ENCODE measurements around the gene MDM2. TPM values are rescaled to one million over a fixed set of nuclear protein-coding genes. Genes with fewer than 3 reads are reported as not detected.
A peak's percentile ranks its signal among the peaks of the same experiment; 100 is the strongest.

MDM2 gene
- total and polyA plus RNA-seq, 2 donors (not counting 1 experiment from before 2014, with no cell fraction given) = 6.1 to 78.7 TPM

GRCh38 chr12:68812553-68813241 lies 4.7 kb downstream of the MDM2 start:
- intact Hi-C loops (cut with micrococcal nuclease) = loop anchor here (10.0 kb wide), 1 partner anchor 552 kb away; no protein-coding TSS in a partner anchor
- Mint-ChIP-seq H3K9me3 (ENCODE audit: insufficient read depth) (no peaks in the 10 kb centered on the region), H3K4me3 (no peak overlapping the region), H3K27ac (peak overlapping the region; percentile 3), H3K27me3 (no peaks in the 10 kb centered on the region), H3K4me1 (peaks cover 20% of the 10 kb centered on the region)
- H3K79me2 ChIP-seq (ENCODE audit: control insufficient read depth, insufficient read depth, low read length) = peaks cover 33% of the 10 kb centered on the region
- CTCF ChIA-PET = interaction anchor here (0.7 to 1.4 kb wide), 3 partner anchors 12 to 1542 kb away, joined by 3 to 4 read pairs (median 4); no protein-coding TSS in a partner anchor
- no peaks in the 10 kb centered on the region for H3K9me3 ChIP-seq (ENCODE audit: control extremely low read depth in 1 of 3, control insufficient read depth in 2 of 3, insufficient read depth in 1 of 3, low read length in 2 of 3)
- peak overlapping the region in 1 of 2 donors; percentile 28 for H3K27ac ChIP-seq (ENCODE audit: low read length in 2 of 2)
- no peak for TF ChIP-seq CTCF (IDR thresholded peaks at IDR 0.05)
- TF ChIP-seq EZH2 (IDR thresholded peaks at IDR 0.05; ENCODE audit: borderline replicate concordance, insufficient read depth, low read depth, low read length, poor library complexity, severe bottlenecking) = no peak
- H3K4me1 ChIP-seq (ENCODE audit: control insufficient read depth in 2 of 2, insufficient read depth in 2 of 2, low read length in 2 of 2) = peaks cover 5% of the 10 kb centered on the region in 2 donors
- H3K4me2 ChIP-seq (replicated peaks; ENCODE audit: low read depth, low read length, poor library complexity, severe bottlenecking) = no peak overlapping the region
- ATAC-seq (ENCODE audit: low read depth) = no peak
- no peaks in the 10 kb centered on the region for H3K27me3 ChIP-seq (replicated peaks in 1 of 4; ENCODE audit: control extremely low read depth in 1 of 4, control insufficient read depth in 3 of 4, insufficient read depth in 4 of 4, low read length in 3 of 4)
- H3K36me3 ChIP-seq (replicated peaks in 1 of 2; ENCODE audit: control extremely low read depth in 1 of 2, control insufficient read depth in 1 of 2, extremely low read depth in 1 of 2, insufficient read depth in 2 of 2, low read length in 1 of 2) = peaks cover 12 to 50% of the 10 kb centered on the region in 2 experiments
- WGBS (ENCODE audit: insufficient coverage) = no CpG with 5 or more reads among the region's 1 CpG
- no peak overlapping the region for H2AFZ ChIP-seq (ENCODE audit: insufficient read depth, low read depth, low read length, poor library complexity, severe bottlenecking)
- no peak overlapping the region for H3K9ac ChIP-seq (ENCODE audit: low read length)
- DNase-seq = no peak
- H4K20me1 ChIP-seq (ENCODE audit: control insufficient read depth, insufficient read depth, low read length, poor library complexity, severe bottlenecking) = peaks cover 21% of the 10 kb centered on the region
- POLR2A ChIA-PET = no interaction called here
- no peak overlapping the region for H3K4me3 ChIP-seq (ENCODE audit: control extremely low read depth in 1 of 5, extremely low read depth in 1 of 5, insufficient read depth in 1 of 5, low read depth in 2 of 5, low read length in 4 of 5)

- no peak overlapping the region for H3K27ac Mint-ChIP-seq
- Histone ChIP-seq H3K4me3 (ENCODE audit: control extremely low read depth in 1 of 5, extremely low read depth in 1 of 5, insufficient read depth in 1 of 5, low read depth in 2 of 5, low read length in 4 of 5) (no peak overlapping the region), H3K9me3 (ENCODE audit: control extremely low read depth in 1 of 3, control insufficient read depth in 2 of 3, insufficient read depth in 1 of 3, low read length in 2 of 3) (no peaks in the 10 kb centered on the region), H3K27ac (ENCODE audit: low read length in 2 of 2) (peak overlapping the region in 1 of 2 donors; percentile 21), H2AFZ (ENCODE audit: insufficient read depth, low read depth, low read length, poor library complexity, severe bottlenecking) (no peak overlapping the region), H3K4me1 (ENCODE audit: control insufficient read depth in 2 of 2, insufficient read depth in 2 of 2, low read length in 2 of 2) (peaks cover 5% of the 10 kb centered on the region in 2 donors), H3K4me2 (replicated peaks; ENCODE audit: low read depth, low read length, poor library complexity, severe bottlenecking) (no peak overlapping the region), H3K36me3 (replicated peaks in 1 of 2; ENCODE audit: control extremely low read depth in 1 of 2, control insufficient read depth in 1 of 2, extremely low read depth in 1 of 2, insufficient read depth in 2 of 2, low read length in 1 of 2) (peaks cover 12 to 55% of the 10 kb centered on the region in 2 experiments), H3K27me3 (replicated peaks in 1 of 4; ENCODE audit: control extremely low read depth in 1 of 4, control insufficient read depth in 3 of 4, insufficient read depth in 4 of 4, low read length in 3 of 4) (no peaks in the 10 kb centered on the region), H4K20me1 (ENCODE audit: control insufficient read depth, insufficient read depth, low read length, poor library complexity, severe bottlenecking) (peaks cover 21% of the 10 kb centered on the region), H3K79me2 (ENCODE audit: control insufficient read depth, insufficient read depth, low read length) (peaks cover 34% of the 10 kb centered on the region), H3K9ac (ENCODE audit: low read length) (no peak overlapping the region)
- CTCF ChIA-PET = interaction anchor here (0.7 to 1.4 kb wide), 3 partner anchors 11 to 1543 kb away, joined by 3 to 4 read pairs (median 4); no protein-coding TSS in a partner anchor
- peaks cover 20% of the 10 kb centered on the region for H3K4me1 Mint-ChIP-seq
- no CpG with 5 or more reads among the region's 2 CpGs for WGBS (ENCODE audit: insufficient coverage)
- ATAC-seq (ENCODE audit: low read depth) (no peak), DNase-seq (no peak)
- intact Hi-C loops (cut with micrococcal nuclease) = loop anchor here (10.0 kb wide), 1 partner anchor 552 kb away; no protein-coding TSS in a partner anchor
- H3K9me3 Mint-ChIP-seq (ENCODE audit: insufficient read depth) = no peaks in the 10 kb centered on the region
- no peaks in the 10 kb centered on the region for H3K27me3 Mint-ChIP-seq
- no peak for TF ChIP-seq CTCF (IDR thresholded peaks at IDR 0.05)
- no peak for TF ChIP-seq EZH2 (IDR thresholded peaks at IDR 0.05; ENCODE audit: borderline replicate concordance, insufficient read depth, low read depth, low read length, poor library complexity, severe bottlenecking)
- no peak overlapping the region for H3K4me3 Mint-ChIP-seq
- POLR2A ChIA-PET = no interaction called here
These were observed 5.2 kb downstream of the MDM2 start for GRCh38 chr12:68813242-68813593.
